ENCODE results near the gene FBXW11.

DNA sequence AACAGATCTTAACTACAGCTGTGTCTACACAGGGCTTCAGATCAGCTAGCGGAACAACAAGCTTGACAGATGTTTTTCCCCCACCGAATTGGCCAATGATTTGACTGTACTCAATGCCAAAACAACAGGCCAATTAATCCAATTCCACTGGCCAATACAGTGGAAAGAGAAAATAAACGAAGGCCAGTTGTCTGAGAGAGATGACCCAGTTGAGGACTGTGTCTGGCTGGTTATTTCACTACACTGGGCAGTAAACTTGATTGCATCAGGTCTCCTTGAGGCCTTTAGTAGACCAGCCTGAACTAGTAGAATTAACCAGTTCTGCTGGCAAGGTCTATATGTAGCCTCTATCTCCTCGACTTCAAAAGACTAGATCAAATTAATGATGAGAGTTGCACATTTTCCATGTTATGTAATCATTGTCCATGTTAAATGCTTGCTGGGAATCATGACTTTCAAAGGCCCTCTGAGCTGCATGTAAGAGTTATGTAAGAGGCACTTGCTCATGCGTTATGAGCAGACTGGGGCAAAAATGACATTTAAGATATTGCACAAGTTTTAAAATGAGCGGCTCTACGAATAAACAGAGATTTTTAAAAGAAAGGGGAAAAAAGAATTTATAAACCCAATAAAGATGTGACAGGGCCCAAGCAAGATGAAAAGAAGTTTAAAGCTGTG is 192.5 kb downstream of the FBXW11 start:
- TF ChIP-seq, protein P1, sequence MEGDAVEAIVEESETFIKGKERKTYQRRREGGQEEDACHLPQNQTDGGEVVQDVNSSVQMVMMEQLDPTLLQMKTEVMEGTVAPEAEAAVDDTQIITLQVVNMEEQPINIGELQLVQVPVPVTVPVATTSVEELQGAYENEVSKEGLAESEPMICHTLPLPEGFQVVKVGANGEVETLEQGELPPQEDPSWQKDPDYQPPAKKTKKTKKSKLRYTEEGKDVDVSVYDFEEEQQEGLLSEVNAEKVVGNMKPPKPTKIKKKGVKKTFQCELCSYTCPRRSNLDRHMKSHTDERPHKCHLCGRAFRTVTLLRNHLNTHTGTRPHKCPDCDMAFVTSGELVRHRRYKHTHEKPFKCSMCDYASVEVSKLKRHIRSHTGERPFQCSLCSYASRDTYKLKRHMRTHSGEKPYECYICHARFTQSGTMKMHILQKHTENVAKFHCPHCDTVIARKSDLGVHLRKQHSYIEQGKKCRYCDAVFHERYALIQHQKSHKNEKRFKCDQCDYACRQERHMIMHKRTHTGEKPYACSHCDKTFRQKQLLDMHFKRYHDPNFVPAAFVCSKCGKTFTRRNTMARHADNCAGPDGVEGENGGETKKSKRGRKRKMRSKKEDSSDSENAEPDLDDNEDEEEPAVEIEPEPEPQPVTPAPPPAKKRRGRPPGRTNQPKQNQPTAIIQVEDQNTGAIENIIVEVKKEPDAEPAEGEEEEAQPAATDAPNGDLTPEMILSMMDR (IDR thresholded peaks at IDR 0.05) = no peak
- TF ChIP-seq POLR2A (IDR thresholded peaks at IDR 0.05) = no peak
